ENCODE measurements around the gene CLASP1.

- no peak for TF ChIP-seq CTCF (IDR thresholded peaks at IDR 0.05)
- no peak for TF ChIP-seq EZH2 (IDR thresholded peaks at IDR 0.05)
Observed at GRCh38 chr2:121653035-121653434, 3.8 kb upstream of the CLASP1 start.
